ENCODE data around the gene RBBP7.

- TF ChIP-seq RAD21 (CRISPR knock-in tag; IDR thresholded peaks at IDR 0.05), result no peak
- TF ChIP-seq SIN3A (IDR thresholded peaks at IDR 0.05; ENCODE audit: borderline replicate concordance, low read depth, low read length), result no peak
- TF ChIP-seq CREM (IDR thresholded peaks at IDR 0.05), result no peak
- no peak for TF ChIP-seq CREM (CRISPR knock-in tag; IDR thresholded peaks at IDR 0.05)
Observed at GRCh38 chrX:16862829-16863228, 7.3 kb downstream of the RBBP7 start.

All from HepG2 (cell line).